ENCODE data around the gene SETD6. TPM values are rescaled to one million over a fixed set of nuclear protein-coding genes. Genes with fewer than 3 reads are reported as not detected.

Gene SETD6
- total and polyA plus RNA-seq, 2 of the 13 experiments (the other 11 are each of a cell fraction or from before 2014, with no cell fraction given): 24.0 to 25.7 TPM

DNA sequence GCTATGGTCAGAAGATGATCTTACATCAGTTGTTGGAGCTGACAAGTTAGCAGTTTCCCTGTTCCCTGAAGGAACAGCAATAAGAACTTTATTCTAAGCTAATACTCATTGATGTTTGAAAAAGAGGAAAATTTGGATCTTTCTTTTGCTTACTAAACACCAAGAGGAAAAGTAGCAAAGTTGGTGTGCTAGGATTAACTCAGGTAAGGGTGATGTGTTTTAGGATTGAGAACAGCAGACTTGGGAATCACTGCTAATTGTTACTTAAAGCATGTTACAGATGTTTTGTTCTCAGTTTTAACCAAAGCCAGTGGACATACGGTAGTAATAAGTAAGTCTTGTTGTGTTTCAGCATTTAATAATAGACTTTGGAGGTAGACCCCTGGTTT is 3.7 kb downstream of the SETD6 start:
- H3K79me2 ChIP-seq (ENCODE audit: insufficient read depth, low read length): peaks cover 5% of the 10 kb centered on the region
- H3K9me3 ChIP-seq (ENCODE audit: low read length): no peaks in the 10 kb centered on the region
- DNase-seq (ENCODE audit: low spot score): no peak
- peak; percentile 73 for TF ChIP-seq RBM22 (optimal IDR thresholded peaks at IDR 0.05; ENCODE audit: low read length)
- no peak for TF ChIP-seq MED13 (CRISPR knock-in tag; IDR thresholded peaks at IDR 0.05)
- WGBS (ENCODE audit: low lambda C conversion rate): 93% methylated on average over 1 of the region's 1 CpG
- BruUV-seq (replicated peaks): no TSS peak
- H4K20me1 ChIP-seq (ENCODE audit: insufficient read depth, low read length): peaks cover 12% of the 10 kb centered on the region
- H3K27ac ChIP-seq (ENCODE audit: extremely low read length, insufficient read depth, low read length): no peak overlapping the region
- ChIA-PET CTCF (ENCODE audit: low intra/inter-chr PET ratio, low total read pairs) (no interaction called here), POLR2A (interaction anchor here (0.8 kb wide), 1 partner anchor 116 kb away, joined by 3 read pairs; no protein-coding TSS in a partner anchor)
- in situ Hi-C loops (cut with HindIII; ENCODE audit: extremely low pct_ligation_motif_present, low pct_unique_long_range_greater_than_20kb) (loop anchor here (10.0 kb wide), 1 partner anchor 116 kb away; no protein-coding TSS in a partner anchor), intact Hi-C loops (cut with micrococcal nuclease; ENCODE audit: unreplicated experiment) (loop anchor here (10.0 kb wide), 1 partner anchor 46 kb away; no protein-coding TSS in a partner anchor)
- no peaks in the 10 kb centered on the region for H3K27me3 ChIP-seq (ENCODE audit: control insufficient read depth in 1 of 2, insufficient read depth in 2 of 2, low read length in 2 of 2)
- peaks cover 26% of the 10 kb centered on the region for H3K4me1 ChIP-seq (ENCODE audit: insufficient read depth, low read length)
- no peak for ATAC-seq
- H3K36me3 ChIP-seq (replicated peaks in 1 of 2; ENCODE audit: control insufficient read depth in 1 of 2, insufficient read depth in 2 of 2, low read length in 2 of 2): peaks cover 26 to 70% of the 10 kb centered on the region in 2 experiments
- no peak overlapping the region for H3K9ac ChIP-seq (ENCODE audit: insufficient read depth, low read depth, low read length)
- H3K4me3 ChIP-seq (replicated peaks in 1 of 3; ENCODE audit: insufficient read depth in 1 of 3, low read depth in 2 of 3, low read length in 3 of 3): no peak overlapping the region
- H2AFZ ChIP-seq (ENCODE audit: low read length): no peak overlapping the region
- no peak for FAIRE-seq
- no peak overlapping the region for H3K4me2 ChIP-seq (ENCODE audit: low read depth, low read length)

DNA sequence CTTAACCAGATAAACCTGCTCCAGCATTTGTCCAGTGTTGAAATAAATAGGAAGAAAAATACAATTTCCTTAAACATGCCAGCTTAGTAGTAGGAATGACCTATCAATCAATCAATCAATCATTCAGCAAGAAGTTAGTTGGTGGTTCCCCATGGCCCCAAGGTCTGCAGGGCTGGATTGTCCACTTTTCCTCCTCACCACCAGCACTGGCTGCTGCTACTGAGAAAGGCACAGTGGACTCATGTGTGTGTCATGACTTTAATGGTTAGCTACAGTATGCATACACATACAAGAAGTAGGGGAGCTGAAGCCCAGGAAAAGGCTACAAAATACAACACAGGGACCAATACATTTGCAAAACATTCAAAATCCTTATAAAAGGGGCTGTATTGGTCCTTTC is 4.4 kb downstream of the SETD6 start:
- Histone ChIP-seq H3K36me3 (replicated peaks in 1 of 2; ENCODE audit: control insufficient read depth in 1 of 2, insufficient read depth in 2 of 2, low read length in 2 of 2) (peaks cover 28 to 78% of the 10 kb centered on the region in 2 experiments), H3K27me3 (ENCODE audit: control insufficient read depth in 1 of 2, insufficient read depth in 2 of 2, low read length in 2 of 2) (no peaks in the 10 kb centered on the region), H3K4me3 (replicated peaks in 1 of 3; ENCODE audit: insufficient read depth in 1 of 3, low read depth in 2 of 3, low read length in 3 of 3) (no peak overlapping the region), H3K4me2 (ENCODE audit: low read depth, low read length) (no peak overlapping the region), H3K4me1 (ENCODE audit: insufficient read depth, low read length) (peaks cover 19% of the 10 kb centered on the region), H3K79me2 (ENCODE audit: insufficient read depth, low read length) (peaks cover 5% of the 10 kb centered on the region), H3K27ac (ENCODE audit: extremely low read length, insufficient read depth, low read length) (no peak overlapping the region), H4K20me1 (ENCODE audit: insufficient read depth, low read length) (peaks cover 12% of the 10 kb centered on the region), H3K9ac (ENCODE audit: insufficient read depth, low read depth, low read length) (no peak overlapping the region), H2AFZ (ENCODE audit: low read length) (no peak overlapping the region), H3K9me3 (ENCODE audit: low read length) (no peaks in the 10 kb centered on the region)
- TSS peak; percentile 6 for BruUV-seq (replicated peaks)
- FAIRE-seq (no peak), ATAC-seq (no peak), DNase-seq (ENCODE audit: low spot score) (no peak)
- in situ Hi-C loops (cut with HindIII; ENCODE audit: extremely low pct_ligation_motif_present, low pct_unique_long_range_greater_than_20kb) (loop anchor here (10.0 kb wide), 1 partner anchor 115 kb away; no protein-coding TSS in a partner anchor), intact Hi-C loops (cut with micrococcal nuclease; ENCODE audit: unreplicated experiment) (loop anchor here (10.0 kb wide), 1 partner anchor 45 kb away; no protein-coding TSS in a partner anchor)
- peak; percentile 95 for TF ChIP-seq RBM22 (optimal IDR thresholded peaks at IDR 0.05; ENCODE audit: low read length)
- TF ChIP-seq POLR2AphosphoS5 (IDR thresholded peaks at IDR 0.05; ENCODE audit: low read depth, low read length): peak; percentile 24; the same call in 1 of the 2 replicates
- TF ChIP-seq, protein P1, sequence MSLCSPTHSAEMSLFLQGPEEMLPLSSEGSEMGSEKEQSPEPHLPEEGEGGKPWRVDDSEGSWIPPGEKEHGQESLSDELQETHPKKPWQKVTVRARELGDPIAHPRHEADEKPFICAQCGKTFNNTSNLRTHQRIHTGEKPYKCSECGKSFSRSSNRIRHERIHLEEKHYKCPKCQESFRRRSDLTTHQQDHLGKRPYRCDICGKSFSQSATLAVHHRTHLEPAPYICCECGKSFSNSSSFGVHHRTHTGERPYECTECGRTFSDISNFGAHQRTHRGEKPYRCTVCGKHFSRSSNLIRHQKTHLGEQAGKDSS (CRISPR knock-in tag; IDR thresholded peaks at IDR 0.05; ENCODE audit: borderline replicate concordance, low read depth): no peak
- TF ChIP-seq HNRNPUL1 (IDR thresholded peaks at IDR 0.05; ENCODE audit: low read depth, low read length): no peak
- CTCF ChIA-PET (ENCODE audit: low intra/inter-chr PET ratio, low total read pairs): no interaction called here
- POLR2A ChIA-PET: interaction anchor here (1.7 kb wide), 1 partner anchor 109 kb away, joined by 5 read pairs; the partner anchor contains the start of gene CNOT1

Data from HepG2 (cell line).